Activated CD8-positive, alpha-beta memory T cell treated with anti-CD3 and anti-CD28 coated beads, Interleukin-2, amount 50 U/mL, for 48 hours (primary cell): Measurements from ENCODE around the gene UPP2.

Experiments used
- DNase-seq: peaks from one replicate; pipeline ENCODE4 v3.0.0-alpha.2; 2020

Gene UPP2

GRCh38 chr2:158112992-158113391 is 11.3 kb downstream of the UPP2 start:
- DNase-seq = no peak

GRCh38 chr2:158113741-158114295 is 12.1 kb downstream of the UPP2 start:
- DNase-seq = no peak

- no peak for DNase-seq
Measured at GRCh38 chr2:158114516-158114915, 12.8 kb downstream of the UPP2 start.

- DNase-seq = no peak
Measured at GRCh38 chr2:158115202-158115767, 13.6 kb downstream of the UPP2 start.

- DNase-seq = no peak
Measured at GRCh38 chr2:158116936-158117335, 15.3 kb downstream of the UPP2 start.

GRCh38 chr2:158120102-158120501 is 18.4 kb downstream of the UPP2 start:
- no peak for DNase-seq

GRCh38 chr2:158120664-158121641 is 19.3 kb downstream of the UPP2 start:
- no peak for DNase-seq

GRCh38 chr2:158124896-158125295 is 23.2 kb downstream of the UPP2 start:
- no peak for DNase-seq

- DNase-seq = no peak
Measured at GRCh38 chr2:158125756-158126498, 24.3 kb downstream of the UPP2 start.

- DNase-seq = no peak
Measured at GRCh38 chr2:158127380-158127804, 25.7 kb downstream of the UPP2 start.

GRCh38 chr2:158128168-158128973 is 26.7 kb downstream of the UPP2 start:
- no peak for DNase-seq

- no peak for DNase-seq
Measured at GRCh38 chr2:158129037-158129436, 27.4 kb downstream of the UPP2 start.

- DNase-seq = no peak
Measured at GRCh38 chr2:158130832-158131473, 29.3 kb downstream of the UPP2 start.

- no peak for DNase-seq
Measured at GRCh38 chr2:158131483-158131912, 29.8 kb downstream of the UPP2 start.

- no peak for DNase-seq
Measured at GRCh38 chr2:158131919-158132566, 30.4 kb downstream of the UPP2 start.

GRCh38 chr2:158134055-158134454 is 32.4 kb downstream of the UPP2 start:
- DNase-seq = no peak

GRCh38 chr2:158134655-158135054 is 33.0 kb downstream of the UPP2 start:
- DNase-seq = no peak

GRCh38 chr2:158135096-158135495 is 33.4 kb downstream of the UPP2 start:
- no peak for DNase-seq

GRCh38 chr2:158138255-158138654 is 36.6 kb downstream of the UPP2 start:
- no peak for DNase-seq

GRCh38 chr2:158140201-158140600 is 38.5 kb downstream of the UPP2 start:
- DNase-seq = no peak

- DNase-seq = no peak
Measured at GRCh38 chr2:158142165-158142564, 40.5 kb downstream of the UPP2 start.
